GM23338 (cell line): ENCODE data around the gene RBP2. TPM values are rescaled to one million over a fixed set of nuclear protein-coding genes. Genes with fewer than 3 reads are reported as not detected.

Experiments
- ATAC-seq: fragments of 200-7000 bp; cut with Tn5 transposase; 3 replicates; pipeline ENCODE4 v1.9.1; 2020
- DNase-seq: peaks from one replicate; pipeline ENCODE4 v3.0.0-alpha.2; 2015; ENCODE audit warnings: low spot score
- H2AFZ ChIP-seq: fragments of 200-600 bp; sonication (generic); 2 replicates; pipeline ENCODE4 v1.8.0; 2016; ENCODE audit warnings: antibody characterized with exemption, mild to moderate bottlenecking, moderate library complexity
- H3F3A ChIP-seq: fragments of 200-600 bp; sonication (generic); replicated peaks from 2 replicates; pipeline ENCODE4 v1.8.0; 2017; ENCODE audit warnings: antibody characterized with exemption, mixed run types, low read depth
- H3K27ac ChIP-seq: fragments of 200-600 bp; sonication (generic); 2 replicates; pipeline ENCODE4 v1.6.1; 2016; ENCODE audit warnings: low read depth
- H3K27me3 ChIP-seq: fragments of 200-600 bp; sonication (generic); 2 replicates; pipeline ENCODE4 v1.8.0; 2016; ENCODE audit warnings: mild to moderate bottlenecking, mixed run types, moderate library complexity; ENCODE audit not compliant: insufficient read depth
- H3K36me3 ChIP-seq: fragments of 200-600 bp; sonication (generic); 2 replicates; pipeline ENCODE4 v1.8.0; 2016; ENCODE audit warnings: mild to moderate bottlenecking; ENCODE audit not compliant: insufficient read depth
- H3K4me1 ChIP-seq: fragments of 200-600 bp; sonication (generic); 2 replicates; pipeline ENCODE4 v1.8.0; 2016; ENCODE audit warnings: mild to moderate bottlenecking, moderate library complexity; ENCODE audit not compliant: insufficient read depth
- H3K4me2 ChIP-seq: fragments of 200-600 bp; sonication (generic); 2 replicates; pipeline ENCODE4 v1.7.1; 2017; ENCODE audit warnings: mixed run types
- H3K4me3 ChIP-seq: fragments of 200-600 bp; sonication (generic); 2 replicates; pipeline ENCODE4 v1.6.1; 2016; ENCODE audit warnings: mixed run types
- H3K79me2 ChIP-seq: fragments of 200-600 bp; sonication (generic); replicated peaks from 2 replicates; pipeline ENCODE4 v1.8.0; 2017; ENCODE audit warnings: mild to moderate bottlenecking; ENCODE audit not compliant: insufficient read depth
- H3K9me2 ChIP-seq: fragments of 200-600 bp; sonication (generic); 2 replicates; pipeline ENCODE4 v1.8.0; 2017; ENCODE audit not compliant: insufficient read depth
- H4K20me1 ChIP-seq: fragments of 200-600 bp; sonication (generic); replicated peaks from 2 replicates; pipeline ENCODE4 v1.8.0; 2017; ENCODE audit warnings: mild to moderate bottlenecking; ENCODE audit not compliant: insufficient read depth
- H3K27ac Mint-ChIP-seq: 2 replicates; pipeline ENCODE4 v1.8.0; 2020; ENCODE audit warnings: inconsistent platforms, mild to moderate bottlenecking, moderate library complexity, mixed read lengths
- H3K27me3 Mint-ChIP-seq: 3 replicates; pipeline ENCODE4 v1.8.0; 2022; ENCODE audit warnings: low read depth, mild to moderate bottlenecking, moderate library complexity, mixed read lengths, inconsistent platforms; ENCODE audit not compliant: insufficient read depth, poor library complexity
- H3K36me3 Mint-ChIP-seq: 3 replicates; pipeline ENCODE4 v1.8.0; 2021; ENCODE audit warnings: low read depth, mild to moderate bottlenecking, inconsistent platforms, moderate library complexity, mixed read lengths
- H3K4me1 Mint-ChIP-seq: 3 replicates; pipeline ENCODE4 v1.8.0; 2020; ENCODE audit warnings: mild to moderate bottlenecking, inconsistent platforms, mixed read lengths
- H3K4me3 Mint-ChIP-seq: 3 replicates; pipeline ENCODE4 v1.8.0; 2021; ENCODE audit warnings: moderate library complexity, mild to moderate bottlenecking, inconsistent platforms, mixed read lengths
- H3K9me3 Mint-ChIP-seq: 3 replicates; pipeline ENCODE4 v1.8.0; 2020; ENCODE audit warnings: moderate library complexity, mild to moderate bottlenecking, inconsistent platforms, mixed read lengths
- CREB1 ChIP-seq: fragments of 250-450 bp; sonication (Bioruptor Pico); IDR thresholded peaks from 2 replicates; pipeline ENCODE4 v1.5.0; 2020; ENCODE audit warnings: low read depth, mild to moderate bottlenecking, moderate library complexity
- EZH2 ChIP-seq: fragments of 200-600 bp; sonication (generic); IDR thresholded peaks from one replicate; pipeline ENCODE4 v1.8.0; 2017; ENCODE audit warnings: antibody characterized with exemption, mild to moderate bottlenecking, low read depth; ENCODE audit not compliant: unreplicated experiment
- EZH2phosphoT487 ChIP-seq: fragments of 200-600 bp; sonication (generic); IDR thresholded peaks from one replicate; pipeline ENCODE4 v1.8.1; 2018; ENCODE audit warnings: antibody characterized with exemption; ENCODE audit not compliant: unreplicated experiment
- JUNB ChIP-seq: IDR thresholded peaks from one replicate; pipeline ENCODE4 v1.6.1; 2016; ENCODE audit warnings: antibody characterized with exemption; ENCODE audit not compliant: unreplicated experiment
- NANOG ChIP-seq: IDR thresholded peaks from 2 replicates; pipeline ENCODE4 v1.6.1; 2016; ENCODE audit warnings: antibody characterized with exemption, borderline replicate concordance
- POLR2AphosphoS5 ChIP-seq: IDR thresholded peaks from 2 replicates; pipeline ENCODE4 v1.6.1; 2016; ENCODE audit warnings: antibody characterized with exemption, low read depth
- STAT1 ChIP-seq: IDR thresholded peaks from one replicate; pipeline ENCODE4 v1.6.1; 2016; ENCODE audit warnings: antibody characterized with exemption; ENCODE audit not compliant: unreplicated experiment
- ZNF114 ChIP-seq: fragments of 250-450 bp; sonication (Bioruptor Pico); IDR thresholded peaks from 2 replicates; pipeline ENCODE4 v1.5.0; 2020; ENCODE audit warnings: mild to moderate bottlenecking, moderate library complexity
- ZNF331 ChIP-seq: fragments of 250-450 bp; sonication (Bioruptor Pico); IDR thresholded peaks from 2 replicates; pipeline ENCODE4 v1.5.0; 2020; ENCODE audit warnings: low read depth, mild to moderate bottlenecking, moderate library complexity
- ZNF462 ChIP-seq: fragments of 250-450 bp; sonication (Bioruptor Pico); IDR thresholded peaks from 2 replicates; pipeline ENCODE4 v1.5.0; 2020; ENCODE audit warnings: mild to moderate bottlenecking, moderate library complexity
- polyA plus RNA-seq: library from polyadenylated mRNA; unstranded; fragments of >200 nt; fragmentation: Nextera tagmentation; extraction: Ambion mirVana; gene quantifications from 2 replicates; pipeline ENCODE4 v1.2.1, GENCODE V29; 2016
- total RNA-seq: library from RNA; depleted of rRNA; stranded (reverse); fragments of >200 nt; shearing (Covaris generic); gene quantifications from 2 replicates; pipeline ENCODE4 v1.2.3, GENCODE V29; 2014
- TF ChIP-seq, protein P1 (sequence below), 2 experiments: fragments of 200-600 bp in 1 of 2; sonication (generic) in 1 of 2; conservative IDR thresholded peaks; 2 replicates each; pipeline versions ENCODE4 v1.5.1 to v1.6.1; 2016 to 2017; ENCODE audit warnings: antibody characterized with exemption in 2 of 2, low read depth in 2 of 2, mild to moderate bottlenecking in 2 of 2, moderate library complexity in 1 of 2
- TF ChIP-seq, protein P2 (sequence below): IDR thresholded peaks from one replicate; pipeline ENCODE4 v1.6.1; 2018; ENCODE audit warnings: antibody characterized with exemption; ENCODE audit not compliant: unreplicated experiment
- TF ChIP-seq, protein P3 (sequence below): IDR thresholded peaks from 2 replicates; pipeline ENCODE4 v1.6.1; 2016; ENCODE audit warnings: antibody characterized with exemption

The RBP2 gene
- total and polyA plus RNA-seq, 2 experiments from 2014 or later: not detected

GRCh38 chr3:139434764-139435307 lies 41.5 kb downstream of the RBP2 start (continued):
- no peak for TF ChIP-seq NANOG

GRCh38 chr3:139434228-139434627 lies 42.1 kb downstream of the RBP2 start:
- Mint-ChIP-seq H3K27me3 (no peaks in the 10 kb centered on the region), H3K27ac (no peak overlapping the region), H3K36me3 (no peaks in the 10 kb centered on the region), H3K4me3 (no peak overlapping the region), H3K9me3 (no peaks in the 10 kb centered on the region), H3K4me1 (peaks cover 7% of the 10 kb centered on the region; the same call in 1 of the 3 replicates)
- no peaks in the 10 kb centered on the region for H3K36me3 ChIP-seq
- ATAC-seq: no peak
- no peaks in the 10 kb centered on the region for H3K79me2 ChIP-seq
- no peak overlapping the region for H2AFZ ChIP-seq
- H3K27ac ChIP-seq: no peak overlapping the region
- TF ChIP-seq EZH2phosphoT487 (no peak), POLR2AphosphoS5 (no peak), CREB1 (no peak), NANOG (no peak), STAT1 (no peak), ZNF114 (CRISPR knock-in tag) (no peak), ZNF462 (CRISPR knock-in tag) (no peak), JUNB (no peak), EZH2 (no peak), ZNF331 (CRISPR knock-in tag) (no peak)
- TF ChIP-seq, protein P1, sequence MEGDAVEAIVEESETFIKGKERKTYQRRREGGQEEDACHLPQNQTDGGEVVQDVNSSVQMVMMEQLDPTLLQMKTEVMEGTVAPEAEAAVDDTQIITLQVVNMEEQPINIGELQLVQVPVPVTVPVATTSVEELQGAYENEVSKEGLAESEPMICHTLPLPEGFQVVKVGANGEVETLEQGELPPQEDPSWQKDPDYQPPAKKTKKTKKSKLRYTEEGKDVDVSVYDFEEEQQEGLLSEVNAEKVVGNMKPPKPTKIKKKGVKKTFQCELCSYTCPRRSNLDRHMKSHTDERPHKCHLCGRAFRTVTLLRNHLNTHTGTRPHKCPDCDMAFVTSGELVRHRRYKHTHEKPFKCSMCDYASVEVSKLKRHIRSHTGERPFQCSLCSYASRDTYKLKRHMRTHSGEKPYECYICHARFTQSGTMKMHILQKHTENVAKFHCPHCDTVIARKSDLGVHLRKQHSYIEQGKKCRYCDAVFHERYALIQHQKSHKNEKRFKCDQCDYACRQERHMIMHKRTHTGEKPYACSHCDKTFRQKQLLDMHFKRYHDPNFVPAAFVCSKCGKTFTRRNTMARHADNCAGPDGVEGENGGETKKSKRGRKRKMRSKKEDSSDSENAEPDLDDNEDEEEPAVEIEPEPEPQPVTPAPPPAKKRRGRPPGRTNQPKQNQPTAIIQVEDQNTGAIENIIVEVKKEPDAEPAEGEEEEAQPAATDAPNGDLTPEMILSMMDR (conservative IDR thresholded peaks at IDR 0.05; ENCODE audit: low read depth in 2 of 2): no peak
- TF ChIP-seq, protein P2, sequence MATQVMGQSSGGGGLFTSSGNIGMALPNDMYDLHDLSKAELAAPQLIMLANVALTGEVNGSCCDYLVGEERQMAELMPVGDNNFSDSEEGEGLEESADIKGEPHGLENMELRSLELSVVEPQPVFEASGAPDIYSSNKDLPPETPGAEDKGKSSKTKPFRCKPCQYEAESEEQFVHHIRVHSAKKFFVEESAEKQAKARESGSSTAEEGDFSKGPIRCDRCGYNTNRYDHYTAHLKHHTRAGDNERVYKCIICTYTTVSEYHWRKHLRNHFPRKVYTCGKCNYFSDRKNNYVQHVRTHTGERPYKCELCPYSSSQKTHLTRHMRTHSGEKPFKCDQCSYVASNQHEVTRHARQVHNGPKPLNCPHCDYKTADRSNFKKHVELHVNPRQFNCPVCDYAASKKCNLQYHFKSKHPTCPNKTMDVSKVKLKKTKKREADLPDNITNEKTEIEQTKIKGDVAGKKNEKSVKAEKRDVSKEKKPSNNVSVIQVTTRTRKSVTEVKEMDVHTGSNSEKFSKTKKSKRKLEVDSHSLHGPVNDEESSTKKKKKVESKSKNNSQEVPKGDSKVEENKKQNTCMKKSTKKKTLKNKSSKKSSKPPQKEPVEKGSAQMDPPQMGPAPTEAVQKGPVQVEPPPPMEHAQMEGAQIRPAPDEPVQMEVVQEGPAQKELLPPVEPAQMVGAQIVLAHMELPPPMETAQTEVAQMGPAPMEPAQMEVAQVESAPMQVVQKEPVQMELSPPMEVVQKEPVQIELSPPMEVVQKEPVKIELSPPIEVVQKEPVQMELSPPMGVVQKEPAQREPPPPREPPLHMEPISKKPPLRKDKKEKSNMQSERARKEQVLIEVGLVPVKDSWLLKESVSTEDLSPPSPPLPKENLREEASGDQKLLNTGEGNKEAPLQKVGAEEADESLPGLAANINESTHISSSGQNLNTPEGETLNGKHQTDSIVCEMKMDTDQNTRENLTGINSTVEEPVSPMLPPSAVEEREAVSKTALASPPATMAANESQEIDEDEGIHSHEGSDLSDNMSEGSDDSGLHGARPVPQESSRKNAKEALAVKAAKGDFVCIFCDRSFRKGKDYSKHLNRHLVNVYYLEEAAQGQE: no peak
- TF ChIP-seq, protein P3, sequence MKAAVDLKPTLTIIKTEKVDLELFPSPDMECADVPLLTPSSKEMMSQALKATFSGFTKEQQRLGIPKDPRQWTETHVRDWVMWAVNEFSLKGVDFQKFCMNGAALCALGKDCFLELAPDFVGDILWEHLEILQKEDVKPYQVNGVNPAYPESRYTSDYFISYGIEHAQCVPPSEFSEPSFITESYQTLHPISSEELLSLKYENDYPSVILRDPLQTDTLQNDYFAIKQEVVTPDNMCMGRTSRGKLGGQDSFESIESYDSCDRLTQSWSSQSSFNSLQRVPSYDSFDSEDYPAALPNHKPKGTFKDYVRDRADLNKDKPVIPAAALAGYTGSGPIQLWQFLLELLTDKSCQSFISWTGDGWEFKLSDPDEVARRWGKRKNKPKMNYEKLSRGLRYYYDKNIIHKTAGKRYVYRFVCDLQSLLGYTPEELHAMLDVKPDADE: no peak
- DNase-seq: no peak
- H3K4me2 ChIP-seq: no peak overlapping the region
- H3K27me3 ChIP-seq: no peaks in the 10 kb centered on the region
- no peak overlapping the region for H3K4me3 ChIP-seq
- H4K20me1 ChIP-seq: no peaks in the 10 kb centered on the region
- H3K4me1 ChIP-seq: no peaks in the 10 kb centered on the region; the same call in 1 of the 2 replicates
- no peaks in the 10 kb centered on the region for H3F3A ChIP-seq
- no peaks in the 10 kb centered on the region for H3K9me2 ChIP-seq
